ENCODE results near the gene BHLHE41. TPM values are rescaled to one million over a fixed set of nuclear protein-coding genes. Genes with fewer than 3 reads are reported as not detected.

BHLHE41 gene
- total and polyA plus RNA-seq, 4 donors: 0.17 to 0.29 (median 0.23) TPM; not detected in 1

- Histone ChIP-seq H3K9me3 (ENCODE audit: control insufficient read depth in 4 of 4, low read length in 3 of 4) (no peaks in the 10 kb centered on the region), H3K4me3 (ENCODE audit: low read depth in 1 of 3, low read length in 3 of 3) (no peak overlapping the region), H3K27me3 (ENCODE audit: control insufficient read depth in 4 of 4, insufficient read depth in 4 of 4, low read length in 3 of 4) (no peaks in the 10 kb centered on the region), H3K9ac (ENCODE audit: low read depth in 1 of 2, low read length in 2 of 2) (no peak overlapping the region), H3K4me1 (ENCODE audit: control insufficient read depth in 4 of 4, insufficient read depth in 4 of 4, low read length in 3 of 4) (no peaks in the 10 kb centered on the region), H3K27ac (ENCODE audit: low read depth in 1 of 2, low read length in 2 of 2) (no peak overlapping the region), H3K36me3 (ENCODE audit: control insufficient read depth in 4 of 4, insufficient read depth in 3 of 4, low read depth in 1 of 4, low read length in 3 of 4) (no peaks in the 10 kb centered on the region)
- TF ChIP-seq YY1 (IDR thresholded peaks at IDR 0.05) (no peak), JUND (IDR thresholded peaks at IDR 0.05) (no peak), GABPA (IDR thresholded peaks at IDR 0.05 in 1 of 2, conservative IDR thresholded peaks at IDR 0.05 in 1 of 2) (no peak), REST (IDR thresholded peaks at IDR 0.05) (no peak), TAF1 (conservative IDR thresholded peaks at IDR 0.05) (no peak), HNF4A (conservative IDR thresholded peaks at IDR 0.05) (no peak), SP1 (IDR thresholded peaks at IDR 0.05) (no peak), FOXA2 (IDR thresholded peaks at IDR 0.05) (no peak), EGR1 (IDR thresholded peaks at IDR 0.05; ENCODE audit: low read depth in 2 of 2) (no peak), CTCF (IDR thresholded peaks at IDR 0.05; ENCODE audit: low read depth, low read length, missing input control) (no peak), ATF3 (IDR thresholded peaks at IDR 0.05) (no peak), ZBTB33 (IDR thresholded peaks at IDR 0.05) (no peak), MAX (IDR thresholded peaks at IDR 0.05) (no peak), FOXA1 (IDR thresholded peaks at IDR 0.05) (no peak), RXRA (IDR thresholded peaks at IDR 0.05) (no peak), NR2F2 (IDR thresholded peaks at IDR 0.05) (no peak), RAD21 (IDR thresholded peaks at IDR 0.05) (no peak), HNF4G (IDR thresholded peaks at IDR 0.05) (no peak)
- WGBS: 47% methylated on average over 2 of the region's 2 CpGs
- no peak for DNase-seq (ENCODE audit: low spot score)
These were observed 18.5 kb upstream of the BHLHE41 start for GRCh38 chr12:26143291-26143690.

All from liver (tissue), 9 donors.